ENCODE results near the gene TNFAIP8L1.

The TNFAIP8L1 gene

DNA sequence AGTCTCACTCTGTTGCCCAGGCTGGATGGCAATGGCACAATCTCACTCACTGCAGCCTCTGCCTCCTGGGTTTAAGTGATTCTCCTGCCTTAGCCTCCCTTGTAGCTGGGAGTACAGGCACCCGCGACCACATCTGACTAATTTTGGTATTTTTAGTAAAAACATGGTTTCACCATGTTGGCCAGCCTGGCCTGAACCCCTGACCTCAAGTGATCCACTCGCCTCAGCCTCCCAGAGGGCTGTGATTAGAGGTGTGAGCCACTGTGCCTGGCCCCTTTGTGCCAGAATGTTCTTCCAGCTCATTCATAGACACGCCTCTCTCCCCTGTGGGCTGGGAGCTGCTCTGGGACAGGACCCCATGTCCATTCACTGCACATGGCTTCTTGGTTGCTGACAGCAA is 21.7 kb downstream of the TNFAIP8L1 start:
- Mint-ChIP-seq H3K4me1 (no peaks in the 10 kb centered on the region), H3K27me3 (ENCODE audit: low read depth) (no peaks in the 10 kb centered on the region), H3K4me3 (no peak overlapping the region)

GRCh38 chr19:4662020-4662695 is 22.8 kb downstream of the TNFAIP8L1 start:
- TF ChIP-seq, protein P1, sequence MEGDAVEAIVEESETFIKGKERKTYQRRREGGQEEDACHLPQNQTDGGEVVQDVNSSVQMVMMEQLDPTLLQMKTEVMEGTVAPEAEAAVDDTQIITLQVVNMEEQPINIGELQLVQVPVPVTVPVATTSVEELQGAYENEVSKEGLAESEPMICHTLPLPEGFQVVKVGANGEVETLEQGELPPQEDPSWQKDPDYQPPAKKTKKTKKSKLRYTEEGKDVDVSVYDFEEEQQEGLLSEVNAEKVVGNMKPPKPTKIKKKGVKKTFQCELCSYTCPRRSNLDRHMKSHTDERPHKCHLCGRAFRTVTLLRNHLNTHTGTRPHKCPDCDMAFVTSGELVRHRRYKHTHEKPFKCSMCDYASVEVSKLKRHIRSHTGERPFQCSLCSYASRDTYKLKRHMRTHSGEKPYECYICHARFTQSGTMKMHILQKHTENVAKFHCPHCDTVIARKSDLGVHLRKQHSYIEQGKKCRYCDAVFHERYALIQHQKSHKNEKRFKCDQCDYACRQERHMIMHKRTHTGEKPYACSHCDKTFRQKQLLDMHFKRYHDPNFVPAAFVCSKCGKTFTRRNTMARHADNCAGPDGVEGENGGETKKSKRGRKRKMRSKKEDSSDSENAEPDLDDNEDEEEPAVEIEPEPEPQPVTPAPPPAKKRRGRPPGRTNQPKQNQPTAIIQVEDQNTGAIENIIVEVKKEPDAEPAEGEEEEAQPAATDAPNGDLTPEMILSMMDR (IDR thresholded peaks at IDR 0.05; ENCODE audit: unreplicated experiment in 3 of 3), result no peak
- no peaks in the 10 kb centered on the region for H3K4me1 Mint-ChIP-seq
- H3K36me3 Mint-ChIP-seq (ENCODE audit: low read depth), result peaks cover 45% of the 10 kb centered on the region
- H3K4me3 Mint-ChIP-seq, result no peak overlapping the region
- H3K9me3 Mint-ChIP-seq, result no peaks in the 10 kb centered on the region
- no peaks in the 10 kb centered on the region for H3K27me3 Mint-ChIP-seq (ENCODE audit: low read depth)
- no peak overlapping the region for H3K27ac Mint-ChIP-seq

More for the DNA sequence above, 21.7 kb downstream of the TNFAIP8L1 start:
- Mint-ChIP-seq H3K27ac (no peak overlapping the region), H3K36me3 (ENCODE audit: low read depth) (peaks cover 45% of the 10 kb centered on the region), H3K9me3 (no peaks in the 10 kb centered on the region)
- TF ChIP-seq, protein P1 (IDR thresholded peaks at IDR 0.05; ENCODE audit: unreplicated experiment in 3 of 3), result no peak

GRCh38 chr19:4662812-4663211 is 23.5 kb downstream of the TNFAIP8L1 start:
- no peaks in the 10 kb centered on the region for H3K27me3 Mint-ChIP-seq (ENCODE audit: low read depth)
- TF ChIP-seq, protein P1 (IDR thresholded peaks at IDR 0.05; ENCODE audit: unreplicated experiment in 3 of 3), result no peak
- no peak overlapping the region for H3K27ac Mint-ChIP-seq
- H3K9me3 Mint-ChIP-seq, result no peaks in the 10 kb centered on the region
- no peak overlapping the region for H3K4me3 Mint-ChIP-seq
- H3K36me3 Mint-ChIP-seq (ENCODE audit: low read depth), result peaks cover 42% of the 10 kb centered on the region
- no peaks in the 10 kb centered on the region for H3K4me1 Mint-ChIP-seq

GRCh38 chr19:4664642-4665041 is 25.3 kb downstream of the TNFAIP8L1 start:
- Mint-ChIP-seq H3K4me1 (peaks cover 5% of the 10 kb centered on the region), H3K9me3 (no peaks in the 10 kb centered on the region)

GRCh38 chr19:4669723-4670480 is 30.6 kb downstream of the TNFAIP8L1 start, which contains the start of gene MYDGF:
Gene MYDGF, minus strand, starts transcription at chr19:4670342. Its CDS starts 8 bp downstream, at chr19:4670334.
- Mint-ChIP-seq H3K4me1 (peaks cover 5% of the 10 kb centered on the region), H3K27ac (peak within 1 kb of the TSS; percentile 27 to 63 (median 63)), H3K9me3 (no peaks in the 10 kb centered on the region), H3K27me3 (ENCODE audit: low read depth) (no peaks in the 10 kb centered on the region), H3K4me3 (peak within 1 kb of the TSS; percentile 88 to 93 (median 92)), H3K36me3 (ENCODE audit: low read depth) (peaks cover 5% of the 10 kb centered on the region)
- TF ChIP-seq, protein P1 (IDR thresholded peaks at IDR 0.05; ENCODE audit: unreplicated experiment in 3 of 3), result no peak

More at GRCh38 chr19:4664642-4665041, 25.3 kb downstream of the TNFAIP8L1 start:
- Mint-ChIP-seq H3K4me3 (no peak overlapping the region), H3K27me3 (ENCODE audit: low read depth) (no peaks in the 10 kb centered on the region), H3K36me3 (ENCODE audit: low read depth) (peaks cover 33% of the 10 kb centered on the region), H3K27ac (no peak overlapping the region)
- TF ChIP-seq, protein P1 (IDR thresholded peaks at IDR 0.05; ENCODE audit: unreplicated experiment in 3 of 3), result no peak
